Right lobe of liver (tissue), 6 donors: ENCODE results near the gene HCLS1. TPM values are rescaled to one million over a fixed set of nuclear protein-coding genes. Genes with fewer than 3 reads are reported as not detected.

Experiments
- ATAC-seq, 4 donors: fragments of 200-7000 bp; cut with Tn5 transposase; one replicate each; pipeline ENCODE4 v1.9.1; 2020; ENCODE audit warnings: mild to moderate bottlenecking in 4 of 4, moderate library complexity in 4 of 4
- DNase-seq, 3 donors: peaks; one replicate each; pipeline ENCODE4 v3.0.0-alpha.2; 2020
- H3K27ac ChIP-seq, 3 donors: fragments of 200-600 bp; one replicate each; pipeline ENCODE4 v1.8.0; 2022
- H3K27me3 ChIP-seq, 2 donors: fragments of 200-600 bp; one replicate each; pipeline ENCODE4 v1.8.0; 2022
- H3K36me3 ChIP-seq, 4 donors: fragments of 200-600 bp; sonication (generic) in 1 of 4; one replicate each; pipeline versions ENCODE4 v1.5.1 to v1.8.0; 2017 to 2022; ENCODE audit warnings: control low read depth in 1 of 4
- H3K4me1 ChIP-seq, 4 donors: fragments of 200-600 bp; sonication (generic) in 1 of 4; one replicate each; pipeline versions ENCODE4 v1.5.1 to v1.8.0; 2017 to 2022; ENCODE audit warnings: control low read depth in 1 of 4
- H3K4me3 ChIP-seq, 3 donors: fragments of 200-600 bp; one replicate each; pipeline ENCODE4 v1.8.0; 2022
- H3K9me3 ChIP-seq, 4 donors: fragments of 200-600 bp; sonication (generic) in 1 of 4; one replicate each; pipeline versions ENCODE4 v1.5.1 to v1.8.0; 2017 to 2022; ENCODE audit warnings: control low read depth in 1 of 4
- POLR2A ChIP-seq: fragments of 450-650 bp; IDR thresholded peaks from one replicate; pipeline ENCODE4 v1.6.1; 2017; ENCODE audit warnings: antibody characterized with exemption, mild to moderate bottlenecking
- WGBS: methylation state at CpG from one replicate; pipeline ENCODE4 v1.1.6; 2018; ENCODE audit warnings: low coverage, low lambda C conversion rate; ENCODE audit not compliant: insufficient coverage; ENCODE audit errors: missing lambda C conversion rate; 5-methylcytosine and 5-hydroxymethylcytosine counted together
- intact Hi-C, 2 donors: fragments of 100-400 bp; cut with DNase I; formaldehyde crosslinking; loops; one replicate each; pipeline versions ENCODE4 v1.11.2 to v1.14.1; 2022
- total RNA-seq, 6 experiments: library from RNA; depleted of rRNA in 2 of 6; stranded (reverse); fragments of >200 nt in 2 of 6; fragmentation: NEBNext Ultra II Directional in 3 of 6; extraction: Animal tissue kit (Norgen Biotek cat#: 25700) in 3 of 6; gene quantifications; one replicate each; pipeline versions ENCODE4 v1.1.0 to v1.2.4, GENCODE V29; 2016 to 2023
- TF ChIP-seq, protein P1 (sequence below), 4 donors: fragments of 200-600 bp in 3 of 4; fragments of 450-650 bp in 1 of 4; IDR thresholded peaks; one replicate each; pipeline versions ENCODE4 v1.5.1 to v1.8.0; 2016 to 2022; ENCODE audit warnings: antibody characterized with exemption in 4 of 4, mild to moderate bottlenecking in 2 of 4
- donor health status: DM: no; HTN: yes; CAD: no.
- donor health status: DM: no; HTN: no; CAD: no.
- donor health status: DM: no; HTN: no; CAD: no.
- donor health status: DM: no; HTN: yes; CAD: no.
- donor health status: DM: no; HTN: yes; CAD: no.

The HCLS1 gene
- total RNA-seq, 6 experiments from 2014 or later, result 13.7 to 20.4 (median 16.9) TPM

DNA sequence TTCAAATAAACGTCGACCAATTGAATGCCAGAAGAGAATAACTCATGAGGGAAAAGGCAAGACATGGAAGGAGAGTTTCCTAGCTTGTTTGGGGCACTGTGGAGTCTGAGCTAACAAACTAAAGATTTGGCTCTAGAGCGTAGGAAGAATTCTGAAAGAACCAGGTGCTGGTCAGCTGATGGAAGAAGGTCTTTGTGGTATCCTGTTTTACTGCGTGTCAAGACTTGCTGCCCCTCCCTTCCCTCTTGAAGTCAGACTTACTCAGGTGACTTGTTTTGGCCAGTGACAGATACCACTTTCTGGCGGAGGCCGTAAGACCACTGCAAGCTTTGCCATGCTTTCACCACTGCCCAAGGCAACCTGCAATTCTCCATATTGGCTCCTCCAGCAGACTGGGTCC, 673 bp upstream of the HCLS1 start:
- Histone ChIP-seq H3K27me3 (no peaks in the 10 kb centered on the region), H3K9me3 (no peaks in the 10 kb centered on the region), H3K36me3 (peaks cover 0 to 35% (median 18%) of the 10 kb centered on the region in 4 donors), H3K4me3 (no peak overlapping the region), H3K27ac (peak overlapping the region; percentile 42 to 76 (median 74)), H3K4me1 (no peaks in the 10 kb centered on the region)
- TF ChIP-seq, protein P1, sequence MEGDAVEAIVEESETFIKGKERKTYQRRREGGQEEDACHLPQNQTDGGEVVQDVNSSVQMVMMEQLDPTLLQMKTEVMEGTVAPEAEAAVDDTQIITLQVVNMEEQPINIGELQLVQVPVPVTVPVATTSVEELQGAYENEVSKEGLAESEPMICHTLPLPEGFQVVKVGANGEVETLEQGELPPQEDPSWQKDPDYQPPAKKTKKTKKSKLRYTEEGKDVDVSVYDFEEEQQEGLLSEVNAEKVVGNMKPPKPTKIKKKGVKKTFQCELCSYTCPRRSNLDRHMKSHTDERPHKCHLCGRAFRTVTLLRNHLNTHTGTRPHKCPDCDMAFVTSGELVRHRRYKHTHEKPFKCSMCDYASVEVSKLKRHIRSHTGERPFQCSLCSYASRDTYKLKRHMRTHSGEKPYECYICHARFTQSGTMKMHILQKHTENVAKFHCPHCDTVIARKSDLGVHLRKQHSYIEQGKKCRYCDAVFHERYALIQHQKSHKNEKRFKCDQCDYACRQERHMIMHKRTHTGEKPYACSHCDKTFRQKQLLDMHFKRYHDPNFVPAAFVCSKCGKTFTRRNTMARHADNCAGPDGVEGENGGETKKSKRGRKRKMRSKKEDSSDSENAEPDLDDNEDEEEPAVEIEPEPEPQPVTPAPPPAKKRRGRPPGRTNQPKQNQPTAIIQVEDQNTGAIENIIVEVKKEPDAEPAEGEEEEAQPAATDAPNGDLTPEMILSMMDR (IDR thresholded peaks at IDR 0.05), result no peak
- no peak for TF ChIP-seq POLR2A
- WGBS, result 97% methylated on average over 5 of the region's 6 CpGs
- no peak for DNase-seq
- ATAC-seq, result no peak
- intact Hi-C loops, result no loop called here

DNA sequence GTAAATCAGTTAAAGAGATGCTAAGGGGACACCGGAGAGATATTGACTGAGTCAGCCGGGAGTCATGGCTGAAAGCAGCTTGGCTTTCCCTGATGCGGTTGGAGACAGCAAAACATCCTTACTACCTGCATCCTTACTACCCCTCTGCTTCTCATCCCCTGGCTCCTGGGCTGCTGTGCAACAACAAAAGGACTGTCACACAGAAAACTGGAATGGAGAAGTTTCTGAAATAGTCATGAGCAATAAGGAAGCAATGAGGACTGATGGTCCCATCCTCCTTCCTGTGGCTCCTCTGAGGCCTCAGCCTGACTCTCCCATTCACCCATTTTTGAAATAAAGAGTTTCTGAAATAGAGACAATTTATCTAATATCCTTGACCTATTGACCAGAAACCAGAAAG, 1.1 kb downstream of the HCLS1 start:
- WGBS, result 59% methylated on average over 3 of the region's 3 CpGs
- intact Hi-C loops, result no loop called here
- ATAC-seq (peak in 1 of 4 donors; percentile 19), DNase-seq (no peak)
- Histone ChIP-seq H3K27ac (peak overlapping the region in 2 of 3 donors; percentile 42 to 76), H3K4me1 (no peaks in the 10 kb centered on the region), H3K4me3 (peak overlapping the region in 2 of 3 donors; percentile 20 to 39), H3K9me3 (no peaks in the 10 kb centered on the region), H3K27me3 (no peaks in the 10 kb centered on the region), H3K36me3 (peaks cover 0 to 17% (median 9%) of the 10 kb centered on the region in 4 donors)
- TF ChIP-seq, protein P1 (IDR thresholded peaks at IDR 0.05), result no peak
- TF ChIP-seq POLR2A, result no peak

DNA sequence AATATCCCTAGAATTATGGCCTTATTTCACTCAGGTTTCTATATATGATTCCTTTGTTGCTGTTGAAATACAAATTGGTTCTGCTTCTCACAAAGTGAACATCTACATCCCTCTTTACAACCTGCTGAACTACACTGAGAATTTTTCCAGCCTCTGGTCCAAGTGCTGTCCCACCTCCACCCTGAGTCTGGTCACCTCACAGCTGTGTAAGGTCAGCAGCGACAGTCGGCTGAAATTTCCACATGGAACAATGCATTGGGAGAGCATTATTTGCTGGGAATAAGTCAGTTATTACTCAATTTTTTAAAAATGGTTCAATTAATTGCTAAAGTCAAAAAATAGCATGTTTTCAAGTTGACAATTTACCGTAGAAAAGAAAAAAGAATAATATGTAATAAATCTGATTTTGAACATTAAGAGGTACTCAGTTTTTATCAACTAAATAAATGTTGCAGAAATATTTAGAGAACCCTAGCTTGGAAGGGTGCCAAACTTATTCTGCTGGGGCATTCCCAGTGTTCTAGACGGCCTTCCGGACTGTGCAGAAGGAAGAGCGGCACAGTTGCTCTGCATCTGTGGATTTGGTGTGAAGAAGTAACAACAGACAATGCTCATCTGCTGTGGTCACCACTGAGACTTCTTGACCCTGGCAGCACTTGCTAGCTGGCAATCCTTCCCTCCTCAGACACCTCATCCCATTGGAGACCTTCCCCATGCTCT, 1.8 kb downstream of the HCLS1 start:
- no peaks in the 10 kb centered on the region for H3K9me3 ChIP-seq
- TF ChIP-seq, protein P1 (IDR thresholded peaks at IDR 0.05), result no peak
- TF ChIP-seq POLR2A, result no peak
- H3K27ac ChIP-seq, result no peak overlapping the region
- DNase-seq (no peak), ATAC-seq (no peak)
- H3K27me3 ChIP-seq, result no peaks in the 10 kb centered on the region
- peak overlapping the region in 1 of 3 donors; percentile 39 for H3K4me3 ChIP-seq
- H3K36me3 ChIP-seq, result peaks cover 0 to 10% (median 3%) of the 10 kb centered on the region in 4 donors
- intact Hi-C loops, result no loop called here
- WGBS, result 72% methylated on average over 5 of the region's 6 CpGs
- no peaks in the 10 kb centered on the region for H3K4me1 ChIP-seq

DNA sequence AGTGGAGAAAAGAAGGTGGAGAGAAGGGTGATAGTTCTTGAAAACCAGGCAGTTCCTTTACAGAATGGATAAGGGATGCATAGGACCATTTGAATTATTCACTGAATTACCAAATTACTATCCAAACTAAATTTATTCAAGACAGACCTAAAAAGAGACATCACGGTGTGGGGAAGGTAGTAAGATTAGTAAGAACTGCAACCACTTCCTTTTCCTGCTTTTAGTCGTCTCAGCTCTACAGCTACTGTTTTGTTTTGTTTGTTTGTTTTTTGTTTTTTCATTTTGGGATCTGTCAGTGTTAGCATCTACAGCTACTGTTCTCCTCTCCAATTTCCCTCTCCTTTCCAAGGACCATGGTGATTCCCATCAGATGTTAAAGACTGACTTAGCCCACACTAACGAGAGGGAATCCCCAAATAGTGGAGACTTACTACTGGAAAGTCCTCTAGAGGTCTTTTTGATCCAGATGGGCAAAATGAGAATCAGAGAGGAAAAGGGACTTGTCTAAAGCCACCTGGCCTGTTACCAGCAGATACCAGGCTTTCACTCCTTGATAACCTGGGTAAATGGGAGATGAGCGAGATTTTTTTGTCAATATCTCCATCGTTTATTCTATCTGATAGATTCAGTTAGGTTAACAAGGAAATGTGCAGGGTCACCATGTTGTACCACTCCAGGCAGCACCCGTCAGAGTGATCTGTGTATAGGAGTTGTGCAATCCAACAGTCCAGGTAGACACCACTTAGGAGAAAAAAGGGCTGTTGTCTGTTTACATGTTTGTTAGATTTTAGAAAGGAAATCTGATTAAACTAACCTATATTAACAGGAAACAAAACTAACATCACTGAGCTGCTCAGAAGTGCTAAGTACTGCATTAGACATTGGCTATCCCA, 6.0 kb downstream of the HCLS1 start:
- Histone ChIP-seq H3K4me1 (peaks cover 0 to 9% (median 1%) of the 10 kb centered on the region in 4 donors), H3K27ac (no peak overlapping the region), H3K4me3 (no peak overlapping the region), H3K9me3 (no peaks in the 10 kb centered on the region), H3K27me3 (no peaks in the 10 kb centered on the region), H3K36me3 (no peaks in the 10 kb centered on the region)
- DNase-seq (no peak), ATAC-seq (no peak)
- 73% methylated on average over 6 of the region's 6 CpGs for whole genome bisulfite sequencing
- intact Hi-C loops, result no loop called here
- no peak for TF ChIP-seq POLR2A
- TF ChIP-seq, protein P1 (IDR thresholded peaks at IDR 0.05), result no peak
